T-helper 1 cell treated with Interleukin-12 subunit alpha and Interleukin-12 subunit beta and Interleukin-4 antibody, amounts not matched to agents 30 μg/mL and 1 μg/mL, for 36 hours (primary cell): ENCODE measurements around the gene ZFYVE1.
"Not testable (repeated sequence)": the region's sequence is repeated elsewhere in the genome, so short reads cannot be mapped to it uniquely, and the experiment has no call there.

ENCODE experiments used
- H3K27ac Mint-ChIP-seq: one replicate; pipeline ENCODE4 v1.8.0; 2021; ENCODE audit warnings: mild to moderate bottlenecking, mixed read lengths
- H3K27me3 Mint-ChIP-seq: one replicate; pipeline ENCODE4 v1.8.0; 2021; ENCODE audit warnings: low read depth, mixed read lengths
- H3K36me3 Mint-ChIP-seq: one replicate; pipeline ENCODE4 v1.8.0; 2021; ENCODE audit warnings: low read depth, mixed read lengths
- H3K4me1 Mint-ChIP-seq: one replicate; pipeline ENCODE4 v1.8.0; 2021; ENCODE audit warnings: low read depth, mixed read lengths
- H3K4me3 Mint-ChIP-seq: one replicate; pipeline ENCODE4 v1.8.0; 2021; ENCODE audit warnings: mild to moderate bottlenecking, moderate library complexity, mixed read lengths
- H3K9me3 Mint-ChIP-seq: one replicate; pipeline ENCODE4 v1.8.0; 2021; ENCODE audit warnings: mixed read lengths

ZFYVE1 gene

GRCh38 chr14:72982146-72982708 is 44.7 kb downstream of the ZFYVE1 start:
- Mint-ChIP-seq H3K27ac (no peak overlapping the region), H3K27me3 (no peaks in the 10 kb centered on the region), H3K36me3 (peaks cover 35% of the 10 kb centered on the region), H3K4me1 (peaks cover 4% of the 10 kb centered on the region), H3K4me3 (no peak overlapping the region), H3K9me3 (no peaks in the 10 kb centered on the region)

- Mint-ChIP-seq H3K27me3 (no peaks in the 10 kb centered on the region), H3K9me3 (no peaks in the 10 kb centered on the region), H3K4me1 (peaks cover 4% of the 10 kb centered on the region), H3K36me3 (peaks cover 40% of the 10 kb centered on the region), H3K27ac (no peak overlapping the region), H3K4me3 (no peak overlapping the region)
These were observed 46.0 kb downstream of the ZFYVE1 start for GRCh38 chr14:72980863-72981262.

GRCh38 chr14:72978856-72979255 is 48.0 kb downstream of the ZFYVE1 start:
- H3K4me3 Mint-ChIP-seq = no peak overlapping the region
- H3K27ac Mint-ChIP-seq = no peak overlapping the region
- no peaks in the 10 kb centered on the region for H3K27me3 Mint-ChIP-seq
- peaks cover 2% of the 10 kb centered on the region for H3K4me1 Mint-ChIP-seq
- peaks cover 42% of the 10 kb centered on the region for H3K36me3 Mint-ChIP-seq
- H3K9me3 Mint-ChIP-seq = no peaks in the 10 kb centered on the region

- Mint-ChIP-seq H3K9me3 (no peaks in the 10 kb centered on the region), H3K4me1 (peaks cover 2% of the 10 kb centered on the region), H3K36me3 (peaks cover 32% of the 10 kb centered on the region), H3K4me3 (no peak overlapping the region), H3K27me3 (no peaks in the 10 kb centered on the region), H3K27ac (no peak overlapping the region)
These were observed 51.1 kb downstream of the ZFYVE1 start for GRCh38 chr14:72975770-72976169.

- Mint-ChIP-seq H3K27me3 (no peaks in the 10 kb centered on the region), H3K36me3 (peaks cover 34% of the 10 kb centered on the region), H3K9me3 (no peaks in the 10 kb centered on the region), H3K4me3 (no peak overlapping the region), H3K4me1 (peaks cover 2% of the 10 kb centered on the region), H3K27ac (no peak overlapping the region)
These were observed 52.2 kb downstream of the ZFYVE1 start for GRCh38 chr14:72974661-72975060.

GRCh38 chr14:72970824-72971434 is 56.0 kb downstream of the ZFYVE1 start:
- Mint-ChIP-seq H3K4me3 (no peak overlapping the region), H3K4me1 (no peaks in the 10 kb centered on the region), H3K9me3 (no peaks in the 10 kb centered on the region), H3K27ac (no peak overlapping the region), H3K27me3 (no peaks in the 10 kb centered on the region), H3K36me3 (peaks cover 22% of the 10 kb centered on the region)

GRCh38 chr14:72970058-72970630 is 56.8 kb downstream of the ZFYVE1 start:
- Mint-ChIP-seq H3K4me1 (peaks cover 3% of the 10 kb centered on the region), H3K27ac (no peak overlapping the region), H3K9me3 (no peaks in the 10 kb centered on the region), H3K27me3 (no peaks in the 10 kb centered on the region), H3K36me3 (peaks cover 16% of the 10 kb centered on the region), H3K4me3 (no peak overlapping the region)

GRCh38 chr14:72968316-72968715 is 58.6 kb downstream of the ZFYVE1 start:
- Mint-ChIP-seq H3K27ac (no peak overlapping the region), H3K27me3 (no peaks in the 10 kb centered on the region), H3K4me3 (no peak overlapping the region), H3K4me1 (peaks cover 9% of the 10 kb centered on the region), H3K36me3 (peaks cover 9% of the 10 kb centered on the region), H3K9me3 (no peaks in the 10 kb centered on the region)

- Mint-ChIP-seq H3K9me3 (no peaks in the 10 kb centered on the region), H3K27ac (no peak overlapping the region), H3K4me1 (peaks cover 9% of the 10 kb centered on the region), H3K4me3 (no peak overlapping the region), H3K36me3 (peaks cover 13% of the 10 kb centered on the region), H3K27me3 (no peaks in the 10 kb centered on the region)
These were observed 60.9 kb downstream of the ZFYVE1 start for GRCh38 chr14:72966038-72966437.

- Mint-ChIP-seq H3K36me3 (peaks cover 19% of the 10 kb centered on the region), H3K4me3 (no peak overlapping the region), H3K27ac (peak overlapping the region; percentile 5), H3K9me3 (no peaks in the 10 kb centered on the region), H3K4me1 (peaks cover 9% of the 10 kb centered on the region), H3K27me3 (no peaks in the 10 kb centered on the region)
These were observed 61.7 kb downstream of the ZFYVE1 start for GRCh38 chr14:72965249-72965648.

GRCh38 chr14:72962829-72963312 is 64.0 kb downstream of the ZFYVE1 start:
- Mint-ChIP-seq H3K4me3 (no peak overlapping the region), H3K27me3 (no peaks in the 10 kb centered on the region), H3K9me3 (no peaks in the 10 kb centered on the region), H3K36me3 (peaks cover 14% of the 10 kb centered on the region), H3K27ac (peak overlapping the region; percentile 6), H3K4me1 (peaks cover 9% of the 10 kb centered on the region)

- not testable (repeated sequence) for H3K4me3 Mint-ChIP-seq, H3K27ac Mint-ChIP-seq, H3K9me3 Mint-ChIP-seq, H3K27me3 Mint-ChIP-seq, H3K4me1 Mint-ChIP-seq
- peaks cover 14% of the 10 kb centered on the region for H3K36me3 Mint-ChIP-seq
These were observed 64.6 kb downstream of the ZFYVE1 start for GRCh38 chr14:72962336-72962754.

- H3K4me1 Mint-ChIP-seq = peaks cover 9% of the 10 kb centered on the region
These were observed 65.1 kb downstream of the ZFYVE1 start for GRCh38 chr14:72961579-72962335.

GRCh38 chr14:72961016-72961415 is 65.9 kb downstream of the ZFYVE1 start:
- not testable (repeated sequence) for H3K4me1 Mint-ChIP-seq, H3K9me3 Mint-ChIP-seq, H3K27ac Mint-ChIP-seq, H3K4me3 Mint-ChIP-seq, H3K27me3 Mint-ChIP-seq
- peaks cover 19% of the 10 kb centered on the region for H3K36me3 Mint-ChIP-seq

More at GRCh38 chr14:72961579-72962335, 65.1 kb downstream of the ZFYVE1 start:
- Mint-ChIP-seq H3K9me3 (no peaks in the 10 kb centered on the region), H3K4me3 (no peak overlapping the region), H3K27me3 (no peaks in the 10 kb centered on the region), H3K27ac (no peak overlapping the region), H3K36me3 (peaks cover 14% of the 10 kb centered on the region)

GRCh38 chr14:72958548-72958947 is 68.4 kb downstream of the ZFYVE1 start:
- H3K9me3 Mint-ChIP-seq = no peaks in the 10 kb centered on the region
- H3K27me3 Mint-ChIP-seq = no peaks in the 10 kb centered on the region
- no peak overlapping the region for H3K4me3 Mint-ChIP-seq
- H3K27ac Mint-ChIP-seq = no peak overlapping the region
- H3K4me1 Mint-ChIP-seq = no peaks in the 10 kb centered on the region
- peaks cover 17% of the 10 kb centered on the region for H3K36me3 Mint-ChIP-seq
